ENCODE data around the gene MPV17.

GRCh38 chr2:27312152-27312551, 10.7 kb downstream of the MPV17 start:
- TF ChIP-seq RXRA (CRISPR knock-in tag; IDR thresholded peaks at IDR 0.05) (no peak), PRDM15 (CRISPR knock-in tag; IDR thresholded peaks at IDR 0.05) (no peak), FOXJ3 (CRISPR knock-in tag; IDR thresholded peaks at IDR 0.05; ENCODE audit: borderline replicate concordance) (no peak), ZSCAN12 (CRISPR knock-in tag; IDR thresholded peaks at IDR 0.05) (no peak), THAP8 (CRISPR knock-in tag; IDR thresholded peaks at IDR 0.05; ENCODE audit: borderline replicate concordance) (no peak), ZNF780A (CRISPR knock-in tag; IDR thresholded peaks at IDR 0.05) (no peak), SMAD3 (CRISPR knock-in tag; IDR thresholded peaks at IDR 0.05) (no peak), CBX1 (IDR thresholded peaks at IDR 0.05; ENCODE audit: low read depth) (no peak), ZNF235 (CRISPR knock-in tag; IDR thresholded peaks at IDR 0.05; ENCODE audit: borderline replicate concordance) (no peak), CTCF (CRISPR knock-in tag; IDR thresholded peaks at IDR 0.05) (no peak)

Measured in HepG2 (cell line).